Erythroblast (primary cell): ENCODE data around the gene PRDM12.

Experiments used
- DNase-seq, 2 experiments: peaks; one replicate each; lab custom pipeline; 2025; lab: John Stamatoyannopoulos, UW
- GATA1 ChIP-seq: IDR thresholded peaks from 2 replicates; pipeline ENCODE4 v1.6.1; 2011; ENCODE audit warnings: low read depth, mild to moderate bottlenecking, control low read depth, low read length, moderate library complexity
- POLR2A ChIP-seq: IDR thresholded peaks from 2 replicates; pipeline ENCODE4 v1.6.1; 2011; ENCODE audit warnings: mild to moderate bottlenecking, low read length

Gene PRDM12

DNA sequence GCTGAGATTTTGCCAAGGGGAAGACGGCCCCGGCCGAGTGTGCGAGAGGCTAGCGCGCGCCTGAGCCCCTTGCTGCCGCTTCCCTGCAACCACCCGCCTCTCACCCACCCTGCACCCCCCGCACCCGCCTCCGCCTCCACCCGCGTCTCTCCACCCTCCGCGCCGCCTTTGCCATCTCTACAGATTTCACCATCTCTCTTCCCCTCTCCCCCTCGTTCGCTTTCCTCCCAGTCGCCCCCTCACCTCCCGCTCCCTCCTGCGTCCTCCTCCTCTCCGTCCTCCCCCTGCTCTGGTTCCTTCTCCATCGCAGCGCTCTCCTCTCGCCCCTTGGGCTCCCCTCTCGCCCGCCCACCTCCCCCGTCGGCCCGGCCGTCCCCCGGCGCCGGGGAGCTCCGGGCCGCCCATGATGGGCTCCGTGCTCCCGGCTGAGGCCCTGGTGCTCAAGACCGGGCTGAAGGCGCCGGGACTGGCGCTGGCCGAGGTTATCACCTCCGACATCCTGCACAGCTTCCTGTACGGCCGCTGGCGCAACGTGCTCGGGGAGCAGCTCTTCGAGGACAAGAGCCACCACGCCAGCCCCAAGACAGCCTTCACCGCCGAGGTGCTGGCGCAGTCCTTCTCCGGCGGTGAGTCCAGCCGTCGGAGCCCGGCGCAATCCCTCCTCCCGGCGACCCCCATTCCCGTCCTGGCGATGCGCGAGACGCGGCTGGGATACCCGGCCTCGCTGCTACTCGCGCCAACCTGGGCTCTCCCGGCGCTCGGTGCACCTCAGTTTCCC lies at the start of gene PRDM12:
Gene PRDM12, plus strand, starts transcription at position 344 of the 778 bp plus-strand sequence. Its CDS starts 60 bp downstream, at position 404.
- TF ChIP-seq POLR2A (no peak), GATA1 (no peak)

DNA sequence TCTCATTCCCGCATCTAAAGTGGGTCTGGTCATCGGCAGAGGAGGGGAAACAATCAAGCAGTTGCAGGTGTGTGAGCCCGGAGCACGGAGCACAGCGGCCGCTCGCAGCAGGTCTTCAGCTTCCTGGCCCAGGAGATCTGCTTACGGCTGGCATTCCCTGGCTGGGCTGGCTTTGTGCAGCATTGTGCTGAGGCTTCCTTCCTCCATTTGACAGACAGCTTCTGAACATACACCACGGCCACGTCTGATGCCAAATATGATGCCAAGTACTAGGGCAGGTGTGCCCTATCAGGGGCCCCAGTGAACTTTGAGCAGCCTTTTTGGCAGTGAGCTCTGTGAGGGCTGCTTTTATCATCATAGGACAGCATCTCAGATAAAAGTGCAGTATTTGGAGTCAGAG lies 47.9 kb upstream of the PRDM12 start:
- TF ChIP-seq POLR2A (no peak), GATA1 (no peak)

More for the DNA sequence above, at the start of gene PRDM12:
- DNase-seq: no peak

DNA sequence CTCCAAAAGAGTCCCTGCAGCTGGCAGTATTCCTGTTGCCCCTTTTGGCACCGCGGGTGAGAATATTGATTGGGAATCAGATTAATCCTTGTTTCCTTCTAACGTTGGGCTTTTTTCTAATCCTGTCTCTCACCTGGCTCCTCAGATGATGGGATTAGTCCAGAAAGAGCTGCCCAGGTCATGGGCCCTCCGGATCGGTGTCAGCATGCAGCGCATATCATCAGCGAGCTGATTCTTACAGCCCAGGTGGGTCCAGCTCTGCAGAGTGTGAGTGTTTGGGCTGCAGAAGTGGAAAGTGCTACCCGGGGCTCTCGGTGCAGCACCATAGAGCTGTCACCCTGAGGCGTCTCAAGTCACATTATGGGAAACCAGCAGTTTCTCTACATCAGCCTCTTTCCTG lies 40.9 kb upstream of the PRDM12 start:
- TF ChIP-seq GATA1 (no peak), POLR2A (no peak)

More for the DNA sequence above, 47.9 kb upstream of the PRDM12 start:
- no peak for DNase-seq

DNA sequence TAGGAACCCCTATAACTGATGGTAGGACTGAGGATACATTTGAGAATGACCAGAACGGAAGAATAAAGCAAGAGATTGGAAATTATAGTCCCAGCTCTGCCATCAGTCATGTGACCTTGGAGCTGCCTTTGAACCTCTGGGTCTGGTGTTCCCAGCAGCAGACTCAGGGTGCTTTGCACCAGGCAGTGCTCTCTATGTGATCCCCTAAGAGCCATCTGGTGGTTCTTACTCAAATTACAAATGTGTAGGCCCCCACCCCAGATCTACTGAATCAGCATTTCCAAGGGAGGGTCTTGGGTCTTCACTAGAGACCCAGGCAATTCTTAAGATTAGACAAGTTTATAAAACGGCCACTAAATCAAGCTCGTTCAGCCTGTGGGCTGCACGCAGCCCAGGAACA lies 40.2 kb upstream of the PRDM12 start:
- no peak for TF ChIP-seq POLR2A
- no peak for TF ChIP-seq GATA1

More for the DNA sequence above, 40.9 kb upstream of the PRDM12 start:
- DNase-seq: no peak

DNA sequence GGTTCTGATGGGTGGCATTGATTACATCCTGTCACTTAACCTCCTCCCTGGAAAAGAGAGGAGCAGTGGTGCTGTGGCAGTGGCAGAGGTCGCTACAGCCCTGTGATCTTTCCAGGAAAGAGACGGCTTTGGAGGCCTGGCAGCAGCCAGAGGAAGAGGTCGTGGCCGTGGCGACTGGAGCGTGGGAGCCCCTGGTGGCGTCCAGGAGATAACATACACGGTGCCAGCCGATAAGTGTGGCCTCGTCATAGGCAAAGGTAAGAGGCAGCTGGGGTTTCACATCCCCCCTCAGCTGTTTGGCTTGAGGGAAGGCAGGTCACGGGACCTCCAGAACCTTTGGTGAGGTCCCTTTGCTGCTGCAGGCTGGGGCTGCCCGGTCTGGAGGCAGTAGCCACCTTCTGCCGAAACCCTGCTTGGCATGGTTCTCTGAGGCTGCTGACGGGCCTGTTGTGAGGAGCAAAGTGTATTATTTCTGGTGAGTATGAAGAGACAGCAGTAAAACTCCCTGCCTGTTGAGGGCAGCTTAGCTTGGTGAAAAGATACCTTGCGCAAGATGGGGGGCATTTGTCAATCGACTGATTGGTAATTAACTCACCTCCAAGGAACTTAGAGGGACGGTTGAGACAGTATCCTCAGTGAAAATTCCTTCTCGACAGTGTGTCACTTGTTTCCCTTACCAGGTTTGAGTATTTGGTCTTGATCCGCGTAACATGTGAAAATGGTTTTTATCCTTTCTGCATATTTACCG lies 38.0 kb upstream of the PRDM12 start:
- peak; percentile 28 to 29 for DNase-seq
- TF ChIP-seq POLR2A: no peak
- no peak for TF ChIP-seq GATA1

More for the DNA sequence above, 40.2 kb upstream of the PRDM12 start:
- no peak for DNase-seq

DNA sequence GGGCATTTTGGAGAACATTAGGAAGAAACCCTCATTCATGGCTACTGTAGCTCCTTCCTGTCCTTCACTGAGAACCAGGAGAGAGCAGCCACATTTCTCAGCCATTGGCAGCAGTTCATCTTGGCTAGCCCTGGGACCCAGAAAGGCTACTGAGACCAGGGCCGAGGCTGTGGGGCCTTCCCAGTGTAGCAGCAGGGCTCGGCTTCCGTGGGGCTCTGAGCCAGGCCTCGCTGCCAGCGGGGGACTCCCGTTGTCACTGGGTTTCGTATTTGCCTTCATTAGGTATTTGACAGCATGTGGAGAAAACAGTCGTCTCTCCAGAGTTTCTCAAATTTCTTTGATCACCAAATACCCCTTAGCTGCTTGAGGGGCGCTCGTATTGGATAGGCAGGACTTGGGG lies 37.3 kb upstream of the PRDM12 start:
- TF ChIP-seq POLR2A (no peak), GATA1 (no peak)
- no peak for DNase-seq

DNA sequence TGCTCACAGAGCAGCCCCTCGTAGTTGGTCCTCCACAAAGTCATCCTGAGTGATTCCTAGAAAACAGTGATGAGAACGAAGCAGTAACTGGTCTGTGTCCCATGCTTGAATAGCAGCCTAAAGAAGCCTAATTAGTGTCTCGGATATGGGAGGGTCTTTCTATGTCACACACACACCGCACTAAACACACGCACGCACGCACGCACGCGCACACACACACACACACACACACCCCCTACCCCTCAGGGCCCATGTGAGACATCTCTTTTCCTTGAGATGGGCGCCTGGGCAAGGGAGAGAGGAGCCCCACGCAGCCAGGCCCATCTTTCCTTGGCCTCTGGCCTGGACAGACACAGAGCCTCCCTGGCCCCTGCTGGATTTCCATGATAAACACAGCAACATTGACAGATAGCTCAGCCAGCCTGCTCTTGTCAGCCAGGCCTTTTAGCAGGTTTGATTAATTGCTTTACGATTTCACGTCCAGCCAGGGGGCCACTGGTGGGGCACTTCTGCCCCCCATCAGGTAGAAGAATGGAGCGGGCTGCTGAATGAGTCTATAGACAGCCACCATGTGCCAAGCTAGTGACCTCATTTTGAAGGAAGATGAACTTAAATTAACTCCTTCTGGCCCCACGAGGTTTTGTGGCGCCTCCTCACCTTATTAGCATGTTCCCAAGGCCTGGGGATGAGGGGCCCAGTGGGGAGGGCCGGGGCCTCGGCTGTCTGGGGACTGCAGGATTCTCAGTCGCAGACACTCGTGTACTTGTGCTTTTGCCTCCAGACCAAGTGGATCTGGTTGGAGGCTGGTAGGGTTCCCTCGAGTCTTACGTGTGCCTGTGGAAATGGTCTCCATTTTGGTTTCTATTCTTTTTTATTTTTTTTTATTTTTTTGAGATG lies 36.2 kb upstream of the PRDM12 start:
- DNase-seq: no peak
- TF ChIP-seq POLR2A (no peak), GATA1 (no peak)

DNA sequence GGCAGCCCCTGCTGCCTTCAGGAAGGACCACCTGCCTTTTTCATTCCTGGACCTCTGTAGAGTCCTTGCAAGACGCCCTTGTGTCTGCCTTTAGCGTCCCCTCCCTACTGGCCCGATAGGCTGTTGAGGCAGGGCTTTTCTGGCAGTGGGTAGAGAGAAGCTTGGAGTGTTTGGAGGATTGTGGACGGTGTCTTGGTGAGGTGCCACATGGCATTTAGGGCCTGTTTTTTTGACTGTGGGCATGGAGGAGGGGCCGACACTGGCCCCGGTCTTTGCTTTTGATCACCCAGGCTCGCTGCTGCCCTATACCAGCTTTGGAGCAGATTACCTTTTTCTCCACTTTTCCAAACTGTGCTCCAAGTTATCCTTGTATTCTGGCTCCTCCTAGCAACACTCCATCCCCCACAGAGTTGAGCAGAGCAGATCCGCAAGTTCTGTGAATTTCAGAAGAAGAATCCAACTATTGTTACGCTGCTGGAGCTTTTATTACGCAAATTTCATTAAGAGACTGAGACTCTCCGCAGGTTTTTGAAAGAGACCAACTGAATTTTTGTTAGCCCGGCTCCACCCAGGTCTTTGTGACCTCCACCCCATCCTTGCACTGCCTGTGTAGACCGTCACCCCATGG lies 34.8 kb upstream of the PRDM12 start:
- no peak for TF ChIP-seq GATA1
- no peak for TF ChIP-seq POLR2A
- DNase-seq: no peak

DNA sequence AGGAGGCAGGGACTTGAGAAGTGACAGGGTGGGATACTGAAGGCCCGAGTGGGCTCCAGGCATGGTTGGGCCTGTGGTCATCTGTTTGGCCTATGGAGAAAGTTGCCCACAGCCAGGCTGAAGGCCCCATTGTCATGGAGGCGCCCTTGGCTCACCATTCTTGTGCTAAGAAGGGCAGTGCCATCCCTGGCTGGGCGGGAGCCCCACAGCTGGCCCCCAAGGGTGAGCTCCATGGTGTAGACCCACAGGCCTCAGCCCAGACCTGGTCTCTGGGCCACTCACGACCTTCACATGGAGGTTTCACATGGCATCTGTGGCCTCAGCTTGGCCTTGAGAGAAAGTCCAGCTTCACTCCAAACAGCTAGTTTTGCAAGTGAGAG lies 34.3 kb upstream of the PRDM12 start:
- TF ChIP-seq POLR2A (no peak), GATA1 (no peak)
- no peak for DNase-seq

DNA sequence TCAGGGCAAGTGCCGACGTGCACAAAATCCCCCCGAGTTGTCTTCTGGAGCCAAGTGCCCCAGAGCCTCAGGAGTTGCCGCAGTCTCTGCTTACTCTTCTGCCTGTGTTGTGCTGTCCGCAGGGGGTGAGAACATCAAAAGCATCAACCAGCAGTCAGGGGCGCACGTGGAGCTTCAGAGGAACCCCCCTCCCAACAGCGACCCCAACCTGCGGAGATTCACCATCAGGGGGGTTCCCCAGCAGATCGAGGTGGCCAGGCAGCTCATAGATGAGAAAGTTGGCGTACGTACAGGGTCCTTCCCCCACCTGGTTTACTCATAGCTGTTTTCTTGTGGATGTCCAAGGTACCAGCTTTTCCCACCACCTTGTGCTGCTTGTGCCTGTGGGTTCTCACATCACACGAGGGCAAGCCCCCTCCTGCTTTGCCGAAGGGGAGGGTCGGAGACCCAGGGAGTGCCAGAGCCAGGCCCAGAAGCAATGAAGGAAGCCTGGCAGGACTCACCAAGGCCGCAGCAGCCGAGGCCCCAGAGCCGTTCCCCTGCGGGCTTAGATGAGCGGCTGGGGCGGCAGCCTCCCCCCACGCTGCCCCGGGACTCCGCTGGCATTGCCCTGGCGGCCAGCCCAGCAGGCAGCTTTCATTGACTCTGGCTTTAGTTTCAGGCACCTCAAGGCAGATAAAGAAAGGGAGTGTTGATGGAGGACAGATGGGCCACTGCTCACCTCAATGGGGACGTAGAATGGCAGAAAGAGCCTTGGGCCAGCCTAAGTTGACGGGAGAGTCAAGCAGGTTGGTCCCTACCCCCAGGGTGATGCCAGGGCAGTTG lies 33.7 kb upstream of the PRDM12 start:
- DNase-seq: no peak
- TF ChIP-seq GATA1 (no peak), POLR2A (no peak)

DNA sequence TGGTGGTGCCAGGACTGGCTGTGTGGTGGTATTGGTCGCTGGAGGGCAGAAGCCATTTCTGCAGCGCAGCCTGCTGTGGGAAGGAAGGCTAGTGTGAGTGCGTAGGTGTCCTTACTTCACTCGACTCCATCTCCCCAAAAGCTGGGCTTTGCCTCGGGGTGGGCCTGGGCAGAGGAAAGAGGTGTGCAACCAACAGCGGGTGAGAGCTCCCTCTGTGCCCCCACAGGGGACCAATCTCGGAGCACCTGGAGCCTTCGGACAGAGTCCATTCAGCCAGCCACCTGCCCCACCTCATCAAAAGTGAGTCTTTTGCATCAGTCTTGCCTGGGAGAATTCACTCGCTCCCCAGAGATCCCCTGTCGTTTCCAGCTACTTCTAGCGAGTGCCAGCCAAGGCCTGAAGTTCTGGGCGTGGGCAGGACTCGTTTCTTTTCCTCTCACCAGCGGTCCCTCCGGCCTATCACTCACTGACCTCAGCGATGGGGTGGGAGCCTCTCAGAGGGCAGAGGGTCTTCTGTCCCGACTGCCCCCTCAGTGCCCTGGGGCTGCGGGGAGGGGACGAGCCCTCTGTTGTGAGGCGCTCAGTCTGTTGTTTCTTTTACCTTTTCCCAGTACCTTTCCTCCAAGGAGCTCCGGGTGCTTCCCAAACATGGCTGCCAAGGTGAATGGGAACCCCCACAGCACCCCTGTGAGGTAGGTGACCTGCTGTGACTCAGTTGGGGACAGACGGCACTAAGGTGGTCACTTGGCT lies 32.9 kb upstream of the PRDM12 start:
- no peak for DNase-seq
- no peak for TF ChIP-seq GATA1
- TF ChIP-seq POLR2A: no peak
